Endothelial cell (in vitro differentiated cells): Measurements from ENCODE around the gene SCRN3. TPM values are rescaled to one million over a fixed set of nuclear protein-coding genes. Genes with fewer than 3 reads are reported as not detected.
"Not testable (repeated sequence)": the region's sequence is repeated elsewhere in the genome, so short reads cannot be mapped to it uniquely, and the experiment has no call there.

Source experiments
- DNase-seq: peaks from one replicate; pipeline ENCODE4 v3.0.0; 2021; ENCODE audit warnings: low spot score
- H3K27ac Mint-ChIP-seq: one replicate; pipeline ENCODE4 v1.8.0; 2021; ENCODE audit warnings: mixed read lengths, inconsistent platforms; ENCODE audit not compliant: unreplicated experiment
- H3K27me3 Mint-ChIP-seq: one replicate; pipeline ENCODE4 v1.8.0; 2021; ENCODE audit warnings: mild to moderate bottlenecking, moderate library complexity, mixed read lengths, inconsistent platforms; ENCODE audit not compliant: unreplicated experiment
- H3K36me3 Mint-ChIP-seq: one replicate; pipeline ENCODE4 v1.8.0; 2021; ENCODE audit warnings: mild to moderate bottlenecking, low read depth, mixed read lengths, inconsistent platforms; ENCODE audit not compliant: unreplicated experiment
- H3K4me1 Mint-ChIP-seq: one replicate; pipeline ENCODE4 v1.8.0; 2021; ENCODE audit warnings: mild to moderate bottlenecking, mixed read lengths, inconsistent platforms; ENCODE audit not compliant: unreplicated experiment
- H3K4me3 Mint-ChIP-seq: one replicate; pipeline ENCODE4 v1.8.0; 2021; ENCODE audit warnings: mild to moderate bottlenecking, mixed read lengths, inconsistent platforms; ENCODE audit not compliant: unreplicated experiment
- H3K9me3 Mint-ChIP-seq: one replicate; pipeline ENCODE4 v1.8.0; 2021; ENCODE audit warnings: mixed read lengths, inconsistent platforms; ENCODE audit not compliant: unreplicated experiment
- CTCF ChIP-seq: fragments of 200-600 bp; sonication (generic); IDR thresholded peaks from one replicate; pipeline ENCODE4 v1.5.0; 2021; ENCODE audit warnings: antibody characterized with exemption; ENCODE audit not compliant: unreplicated experiment
- total RNA-seq: library from RNA; stranded (reverse); fragmentation: NEBNext Ultra II Directional; extraction: Animal tissue kit (Norgen Biotek cat#: 25700); gene quantifications from one replicate; pipeline ENCODE4 v1.2.1, GENCODE V29; 2021; ENCODE audit not compliant: unreplicated experiment

Gene SCRN3
- total RNA-seq, 1 donor from 2014 or later: 21.1 TPM

- no peaks in the 10 kb centered on the region for H3K9me3 Mint-ChIP-seq
- H3K4me3 Mint-ChIP-seq: no peak overlapping the region
- DNase-seq: no peak
Observed at GRCh38 chr2:174403628-174404027, 8.1 kb downstream of the SCRN3 start.

GRCh38 chr2:174410039-174410438 lies 14.5 kb downstream of the SCRN3 start:
- H3K36me3 Mint-ChIP-seq, H3K9me3 Mint-ChIP-seq, H3K27me3 Mint-ChIP-seq, H3K4me1 Mint-ChIP-seq, DNase-seq, H3K27ac Mint-ChIP-seq: not testable (repeated sequence)
- H3K4me3 Mint-ChIP-seq: peak overlapping the region; percentile 22

More at GRCh38 chr2:174403628-174404027, 8.1 kb downstream of the SCRN3 start:
- H3K27me3 Mint-ChIP-seq: no peaks in the 10 kb centered on the region
- no peak overlapping the region for H3K27ac Mint-ChIP-seq
- no peaks in the 10 kb centered on the region for H3K4me1 Mint-ChIP-seq
- H3K36me3 Mint-ChIP-seq: peaks cover 4% of the 10 kb centered on the region
- no peak for TF ChIP-seq CTCF

GRCh38 chr2:174412256-174412655 lies 16.7 kb downstream of the SCRN3 start:
- Mint-ChIP-seq H3K27ac (no peak overlapping the region), H3K4me3 (no peak overlapping the region), H3K36me3 (peaks cover 4% of the 10 kb centered on the region), H3K9me3 (no peaks in the 10 kb centered on the region), H3K27me3 (no peaks in the 10 kb centered on the region), H3K4me1 (no peaks in the 10 kb centered on the region)
- no peak for DNase-seq
- TF ChIP-seq CTCF: no peak

- H3K4me1 Mint-ChIP-seq: no peaks in the 10 kb centered on the region
- peaks cover 19% of the 10 kb centered on the region for H3K36me3 Mint-ChIP-seq
- H3K27ac Mint-ChIP-seq: no peak overlapping the region
- no peak for DNase-seq
- no peaks in the 10 kb centered on the region for H3K9me3 Mint-ChIP-seq
- no peak overlapping the region for H3K4me3 Mint-ChIP-seq
- no peak for TF ChIP-seq CTCF
- H3K27me3 Mint-ChIP-seq: no peaks in the 10 kb centered on the region
Observed at GRCh38 chr2:174428214-174428613, 32.7 kb downstream of the SCRN3 start.

GRCh38 chr2:174430066-174430465 lies 34.5 kb downstream of the SCRN3 start:
- H3K9me3 Mint-ChIP-seq: no peaks in the 10 kb centered on the region
- no peak for TF ChIP-seq CTCF
- H3K4me3 Mint-ChIP-seq: no peak overlapping the region
- no peaks in the 10 kb centered on the region for H3K4me1 Mint-ChIP-seq
- H3K27ac Mint-ChIP-seq: no peak overlapping the region
- DNase-seq: no peak
- no peaks in the 10 kb centered on the region for H3K27me3 Mint-ChIP-seq
- H3K36me3 Mint-ChIP-seq: peaks cover 22% of the 10 kb centered on the region

GRCh38 chr2:174431902-174432301 lies 36.4 kb downstream of the SCRN3 start:
- no peak for TF ChIP-seq CTCF
- H3K4me1 Mint-ChIP-seq: peaks cover 10% of the 10 kb centered on the region
- H3K9me3 Mint-ChIP-seq: no peaks in the 10 kb centered on the region
- no peak for DNase-seq
- H3K27me3 Mint-ChIP-seq: no peaks in the 10 kb centered on the region
- H3K27ac Mint-ChIP-seq: no peak overlapping the region
- peaks cover 22% of the 10 kb centered on the region for H3K36me3 Mint-ChIP-seq
- no peak overlapping the region for H3K4me3 Mint-ChIP-seq
